AG09319 (cell line): ENCODE measurements around the gene KRT17.

Experiments
- DNase-seq: peaks from one replicate; pipeline ENCODE4 v3.0.0-alpha.2; 2010; ENCODE audit warnings: low read depth; ENCODE audit errors: extremely low read depth
- TF ChIP-seq, protein P1 (sequence below): IDR thresholded peaks from 2 replicates; pipeline ENCODE4 v1.5.1; 2011; ENCODE audit warnings: low read depth, mild to moderate bottlenecking, inconsistent platforms, low read length, moderate library complexity

KRT17 gene

DNA sequence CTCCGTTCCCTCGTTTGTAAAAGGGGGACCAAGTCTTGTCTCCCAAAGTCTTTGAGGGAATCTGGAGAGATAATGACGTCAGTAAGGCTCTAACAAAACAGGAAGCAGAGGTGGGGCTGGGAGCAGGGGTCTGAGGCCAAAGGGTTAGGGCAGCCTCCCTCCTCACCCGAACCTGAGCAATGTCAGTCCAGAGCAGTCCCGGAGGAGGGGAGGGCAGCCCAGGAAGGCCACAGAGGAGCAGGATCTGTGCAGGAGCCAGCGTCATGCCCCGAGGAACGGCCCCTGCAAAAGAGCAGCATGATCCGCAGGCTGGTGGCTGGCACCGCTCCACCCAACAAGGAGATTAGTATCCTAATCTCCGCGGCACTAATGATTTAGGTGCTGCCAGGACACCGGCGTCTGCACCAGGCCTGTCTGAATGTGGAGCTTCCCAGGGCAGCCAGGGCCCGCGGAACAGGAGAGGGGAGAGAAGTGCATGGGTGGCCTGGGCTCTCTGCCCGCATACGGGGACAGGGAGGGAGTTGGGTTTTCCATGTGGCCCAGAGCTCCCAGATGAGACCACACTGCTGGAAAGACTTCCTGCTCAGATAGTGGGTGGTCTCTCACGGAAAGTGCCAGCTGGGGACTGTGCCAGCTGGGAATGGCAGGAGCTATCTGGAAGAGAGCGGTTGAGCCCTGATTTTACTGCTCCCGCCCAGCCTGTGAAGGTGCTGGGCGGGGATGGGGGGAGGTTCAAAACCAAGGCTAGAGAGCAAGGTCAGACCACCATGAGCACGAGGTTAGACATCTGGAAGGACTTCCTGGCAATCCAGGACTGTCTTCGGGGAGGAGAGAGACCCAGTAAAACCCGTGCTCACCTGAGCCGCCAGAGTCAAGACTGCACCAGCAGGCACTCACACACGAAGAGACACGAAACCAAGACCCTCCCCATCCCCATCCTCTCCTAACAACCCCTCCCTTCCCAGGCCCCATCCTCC, 11.0 kb upstream of the KRT17 start:
- DNase-seq = no peak
- TF ChIP-seq, protein P1, sequence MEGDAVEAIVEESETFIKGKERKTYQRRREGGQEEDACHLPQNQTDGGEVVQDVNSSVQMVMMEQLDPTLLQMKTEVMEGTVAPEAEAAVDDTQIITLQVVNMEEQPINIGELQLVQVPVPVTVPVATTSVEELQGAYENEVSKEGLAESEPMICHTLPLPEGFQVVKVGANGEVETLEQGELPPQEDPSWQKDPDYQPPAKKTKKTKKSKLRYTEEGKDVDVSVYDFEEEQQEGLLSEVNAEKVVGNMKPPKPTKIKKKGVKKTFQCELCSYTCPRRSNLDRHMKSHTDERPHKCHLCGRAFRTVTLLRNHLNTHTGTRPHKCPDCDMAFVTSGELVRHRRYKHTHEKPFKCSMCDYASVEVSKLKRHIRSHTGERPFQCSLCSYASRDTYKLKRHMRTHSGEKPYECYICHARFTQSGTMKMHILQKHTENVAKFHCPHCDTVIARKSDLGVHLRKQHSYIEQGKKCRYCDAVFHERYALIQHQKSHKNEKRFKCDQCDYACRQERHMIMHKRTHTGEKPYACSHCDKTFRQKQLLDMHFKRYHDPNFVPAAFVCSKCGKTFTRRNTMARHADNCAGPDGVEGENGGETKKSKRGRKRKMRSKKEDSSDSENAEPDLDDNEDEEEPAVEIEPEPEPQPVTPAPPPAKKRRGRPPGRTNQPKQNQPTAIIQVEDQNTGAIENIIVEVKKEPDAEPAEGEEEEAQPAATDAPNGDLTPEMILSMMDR = no peak

DNA sequence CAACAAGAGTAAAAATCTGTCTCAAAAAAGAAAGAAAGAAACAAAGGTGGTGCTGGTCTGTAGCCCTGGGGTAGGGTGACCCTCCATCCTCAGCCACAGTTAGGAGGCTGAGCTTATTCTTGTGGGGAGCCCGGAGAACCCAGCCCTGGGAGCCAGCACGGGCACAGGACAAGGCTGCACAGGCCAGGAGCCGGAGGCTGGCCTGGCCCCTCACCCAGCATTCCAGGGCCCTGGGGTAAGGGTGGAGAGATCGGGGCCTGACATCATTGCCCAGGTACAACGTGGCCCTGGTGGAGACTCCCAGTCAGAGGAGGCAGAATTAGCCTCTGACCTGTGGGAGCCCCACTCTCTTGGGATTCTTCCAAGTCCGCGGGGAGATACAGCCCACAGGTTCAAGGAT, 10.3 kb upstream of the KRT17 start:
- no peak for DNase-seq
- TF ChIP-seq, protein P1 = no peak

DNA sequence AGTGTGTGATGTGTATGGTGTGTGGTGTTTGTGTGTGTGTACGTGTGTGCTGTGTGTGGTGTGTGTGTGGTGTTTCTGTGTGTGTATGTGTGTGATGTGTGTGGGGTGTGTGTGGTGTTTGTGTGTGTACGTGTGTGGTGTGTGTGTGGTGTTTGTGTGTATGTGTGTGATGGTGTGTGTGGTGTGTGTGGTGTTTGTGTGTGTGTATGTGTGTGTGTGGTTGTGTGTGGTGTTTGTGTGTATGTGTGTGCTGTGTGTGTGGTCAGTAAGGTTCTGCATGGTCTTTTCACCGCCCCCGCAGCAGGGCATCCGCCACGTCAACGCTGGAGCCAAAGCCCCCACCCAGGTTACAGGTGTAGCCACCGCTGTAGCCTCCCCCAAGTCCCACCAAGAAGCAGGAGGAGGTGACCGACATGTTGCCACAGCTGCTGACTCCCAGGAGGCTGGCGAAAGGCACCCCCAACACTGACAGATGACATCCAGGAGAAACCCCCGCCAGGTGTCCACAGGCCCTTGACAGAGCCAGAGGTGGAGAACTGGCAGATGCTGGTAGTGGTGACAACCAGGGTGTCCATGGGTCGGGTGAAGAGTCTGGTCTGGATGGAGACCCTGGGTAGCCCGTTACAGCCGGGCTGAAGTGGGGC, 9.3 kb upstream of the KRT17 start:
- TF ChIP-seq, protein P1 = no peak
- DNase-seq = no peak

DNA sequence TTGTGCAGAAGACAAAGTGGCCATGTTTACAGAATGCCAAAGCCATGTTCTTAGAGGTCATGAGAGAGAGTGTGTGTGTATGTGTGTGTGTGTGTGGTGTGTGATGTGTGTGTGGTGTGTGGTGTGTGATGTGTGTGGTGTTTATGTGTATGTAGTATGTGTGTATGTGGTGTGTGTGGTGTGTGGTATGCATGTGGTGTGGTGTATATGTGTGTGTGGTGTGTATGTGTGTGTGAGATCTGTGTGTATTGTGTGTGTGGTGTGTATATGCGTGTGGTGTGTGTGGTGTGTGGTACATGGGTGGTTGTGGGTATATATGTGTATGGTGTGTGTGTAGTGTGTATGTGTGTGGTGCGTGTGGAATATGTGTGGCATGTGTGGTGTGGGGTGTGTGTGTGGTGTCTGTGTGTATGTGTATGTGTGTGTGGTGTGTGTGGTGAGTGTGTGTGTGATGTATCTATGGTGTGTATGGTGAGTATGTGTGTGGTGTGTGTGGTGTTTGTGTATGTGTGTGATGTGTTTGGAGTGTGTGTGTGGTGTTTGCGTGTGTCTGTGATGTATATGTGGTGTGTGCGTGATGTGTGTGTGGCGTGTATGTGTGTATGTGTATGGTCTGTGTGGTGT, 8.2 kb upstream of the KRT17 start:
- no peak for DNase-seq
- TF ChIP-seq, protein P1 = no peak

DNA sequence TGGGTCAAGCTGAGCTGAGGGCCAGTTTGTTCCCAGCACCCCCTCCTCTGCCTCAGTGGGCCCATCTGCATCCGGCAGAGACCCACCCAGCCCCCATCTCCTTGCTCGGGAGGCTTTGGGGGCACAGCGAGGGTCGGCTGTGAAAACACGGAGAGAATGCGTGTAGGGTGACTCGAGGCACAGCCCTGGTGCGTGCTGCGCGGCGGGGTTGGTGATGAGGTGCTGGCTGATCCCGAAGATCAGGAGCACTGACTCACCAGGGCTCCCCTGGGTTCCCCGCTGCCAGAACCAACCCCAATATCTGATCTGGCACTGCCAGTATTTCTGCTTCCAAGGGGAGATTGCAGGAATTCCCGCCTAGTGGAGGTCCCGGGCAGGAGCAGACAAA, 7.5 kb upstream of the KRT17 start:
- TF ChIP-seq, protein P1 = no peak
- DNase-seq = no peak

DNA sequence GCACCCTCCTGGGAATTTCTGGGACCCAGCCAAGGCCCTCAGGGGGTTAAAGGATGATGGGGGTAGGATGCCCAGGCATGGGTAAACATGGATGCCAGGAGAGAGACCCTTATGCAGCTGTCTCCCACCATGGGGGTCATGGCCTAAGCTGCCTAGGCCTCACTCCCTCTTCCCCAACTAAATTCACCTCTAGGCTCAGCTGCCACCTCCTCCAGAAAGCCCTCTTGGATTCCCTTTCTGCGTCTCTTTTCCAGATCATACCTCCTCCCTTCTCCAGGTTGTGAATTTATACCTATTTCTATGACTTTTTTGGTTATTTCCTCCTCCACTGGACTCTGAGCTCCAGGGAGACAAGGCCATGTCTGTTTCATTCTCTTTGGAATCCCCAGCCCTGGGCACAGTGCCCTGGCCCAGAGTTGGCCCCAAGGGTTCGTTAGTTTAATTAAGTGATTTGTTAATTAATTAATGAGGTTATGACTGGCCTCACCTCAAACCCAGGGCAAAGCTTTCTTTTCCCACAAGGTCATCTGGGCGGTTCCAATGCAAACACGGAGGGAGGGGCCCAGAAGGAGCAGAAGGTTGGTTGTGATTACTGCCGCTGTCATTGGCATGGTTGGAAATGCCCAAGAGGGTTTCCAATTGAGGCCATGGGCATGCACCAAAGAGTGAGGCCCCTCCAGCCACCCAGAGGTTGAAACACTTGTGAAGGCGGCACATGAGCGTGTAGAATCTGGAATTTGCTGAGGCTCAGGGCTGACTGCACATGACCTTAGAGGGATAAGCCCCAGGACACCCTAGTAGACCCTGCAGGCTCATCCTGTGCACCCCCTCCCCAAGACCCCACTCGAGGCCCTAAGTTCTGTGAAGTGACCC, 6.9 kb upstream of the KRT17 start:
- DNase-seq = no peak
- TF ChIP-seq, protein P1 = no peak
